CD4-positive, alpha-beta T cell treated with Interleukin-12 subunit alpha and Interleukin-12 subunit beta, for 1 hour (primary cell): ENCODE results near the gene MALAT1.
A peak's percentile ranks its signal among the peaks of the same experiment; 100 is the strongest.

ENCODE experiments used
- DNase-seq: peaks from one replicate; pipeline ENCODE4 v3.0.0-alpha.2; 2020

The MALAT1 gene

DNA sequence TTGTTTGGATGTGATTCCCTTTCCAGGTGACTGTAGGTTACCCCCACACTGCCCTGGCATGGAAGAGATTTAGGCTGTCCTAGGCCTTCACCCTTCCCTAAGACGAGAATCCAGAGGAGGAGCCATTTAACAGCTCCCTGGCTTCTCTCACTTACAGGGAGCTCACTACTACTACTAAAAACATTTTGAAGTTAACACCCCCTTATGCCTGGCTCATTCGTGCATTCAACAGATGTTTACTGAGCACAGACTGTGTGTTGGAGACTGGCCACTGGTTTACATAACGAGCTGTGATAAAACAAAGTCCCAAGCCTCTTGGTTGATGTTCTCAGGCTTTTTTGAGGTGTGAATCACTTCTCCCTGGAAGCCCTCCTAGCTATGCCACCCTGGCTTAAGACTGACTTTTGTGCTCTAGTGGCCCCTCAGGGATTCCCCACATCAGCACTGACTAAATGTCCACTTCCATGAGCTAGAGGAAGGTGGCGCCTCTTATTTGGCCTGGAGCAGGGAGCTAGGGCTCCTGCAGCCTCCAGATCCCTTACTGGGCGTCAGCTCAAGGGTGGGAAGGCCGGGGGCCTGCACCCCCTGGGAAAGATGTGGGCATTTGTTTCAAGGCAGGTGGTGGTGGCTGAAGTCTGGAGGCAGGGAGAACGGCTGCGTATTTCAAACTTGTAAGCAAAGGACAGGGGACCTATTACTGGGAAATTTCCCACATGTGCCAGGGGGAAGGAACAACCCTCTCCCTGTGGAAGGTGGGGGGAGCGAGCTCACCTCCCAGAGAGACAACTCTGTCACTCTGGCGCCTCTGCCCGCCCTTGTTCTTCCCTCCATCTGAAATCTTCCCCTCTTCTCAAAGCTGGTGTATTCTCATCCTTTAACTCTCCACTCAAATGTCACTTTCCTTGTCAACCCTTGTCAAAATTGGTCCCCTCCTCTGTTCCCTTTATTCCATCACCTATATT, 19.4 kb upstream of the MALAT1 start:
- DNase-seq, result no peak

DNA sequence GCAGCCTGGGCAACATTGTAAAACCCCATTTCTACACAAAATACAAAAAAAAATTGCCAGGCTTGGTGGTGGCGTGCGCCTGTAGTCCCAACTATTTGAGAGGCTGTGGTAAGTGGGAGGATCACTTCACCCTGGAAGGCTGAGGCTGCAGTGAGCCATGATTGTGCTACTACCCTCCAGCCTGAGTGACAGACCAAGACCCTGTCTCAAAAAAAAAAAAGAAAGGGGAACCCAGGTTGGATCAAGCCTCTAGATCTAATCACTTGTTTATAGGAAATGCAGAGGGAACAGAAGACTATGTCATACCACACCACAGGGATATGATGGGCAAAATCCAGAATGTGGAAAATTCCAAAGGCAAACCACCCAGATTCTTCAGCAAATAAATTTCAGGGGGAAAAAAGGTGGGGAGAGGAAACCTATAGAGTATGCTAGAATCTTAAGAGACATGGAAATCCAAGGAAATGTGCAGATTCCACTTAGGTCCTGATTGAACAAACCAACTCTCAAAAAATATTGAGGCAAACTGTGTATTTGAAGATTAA, 16.5 kb upstream of the MALAT1 start:
- DNase-seq, result no peak

DNA sequence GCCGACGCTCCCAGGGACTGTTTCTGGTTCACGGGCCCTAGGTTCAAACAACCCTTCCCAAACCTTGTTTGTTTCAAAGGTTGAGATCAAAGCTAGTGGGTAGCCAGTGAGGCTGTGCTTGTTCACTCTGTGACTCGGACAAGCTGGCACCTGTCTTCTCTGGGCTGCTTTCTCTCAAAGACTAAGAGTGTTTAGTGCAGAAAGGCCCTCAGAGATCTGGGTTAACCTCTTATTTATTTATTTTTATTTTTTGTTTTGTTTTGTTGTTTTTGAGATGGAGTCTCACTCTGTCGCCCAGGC, 13.0 kb upstream of the MALAT1 start:
- DNase-seq, result no peak

DNA sequence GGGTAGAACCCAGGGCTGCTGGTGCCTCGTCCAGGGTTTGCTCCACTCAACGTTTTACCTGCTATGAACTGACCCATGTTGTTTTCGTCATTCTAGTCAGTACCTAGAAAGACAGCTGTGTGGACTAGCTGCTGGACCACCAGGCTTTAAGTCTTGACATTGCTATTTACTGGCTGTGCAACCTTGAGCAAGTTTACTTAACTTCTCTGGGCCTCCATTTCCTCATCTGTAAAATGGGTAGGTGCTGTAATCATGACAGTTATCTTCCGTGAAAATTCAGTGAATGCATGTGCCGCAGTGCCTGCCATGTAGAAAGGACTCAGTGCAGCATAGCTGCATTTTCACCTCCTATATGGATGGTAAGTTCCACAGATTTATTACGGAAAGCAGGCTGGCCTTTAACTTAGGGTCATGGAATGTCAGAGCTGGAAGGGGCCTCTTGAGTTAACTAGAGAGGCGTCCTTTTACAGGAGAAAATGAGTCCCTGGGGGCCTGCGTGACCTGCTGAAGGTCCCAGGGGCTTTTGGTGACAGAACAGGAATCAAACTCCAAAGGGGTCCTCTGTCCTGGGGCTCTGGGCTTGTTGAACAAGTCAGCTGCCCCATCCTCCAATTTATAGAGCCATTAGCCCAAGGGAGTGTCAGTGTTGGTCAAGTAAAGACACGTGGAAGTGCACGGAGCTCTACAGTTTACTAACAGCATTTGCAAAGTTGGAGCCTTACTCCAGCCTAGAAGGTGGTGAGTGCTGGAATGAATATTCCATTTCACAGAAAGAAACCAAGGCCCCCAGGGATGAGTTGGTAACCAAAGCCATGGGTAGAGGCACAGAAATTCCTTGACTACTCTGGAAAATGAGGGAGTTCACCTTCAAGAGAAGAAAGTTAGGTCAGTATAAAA, 12.0 kb upstream of the MALAT1 start:
- DNase-seq, result no peak

DNA sequence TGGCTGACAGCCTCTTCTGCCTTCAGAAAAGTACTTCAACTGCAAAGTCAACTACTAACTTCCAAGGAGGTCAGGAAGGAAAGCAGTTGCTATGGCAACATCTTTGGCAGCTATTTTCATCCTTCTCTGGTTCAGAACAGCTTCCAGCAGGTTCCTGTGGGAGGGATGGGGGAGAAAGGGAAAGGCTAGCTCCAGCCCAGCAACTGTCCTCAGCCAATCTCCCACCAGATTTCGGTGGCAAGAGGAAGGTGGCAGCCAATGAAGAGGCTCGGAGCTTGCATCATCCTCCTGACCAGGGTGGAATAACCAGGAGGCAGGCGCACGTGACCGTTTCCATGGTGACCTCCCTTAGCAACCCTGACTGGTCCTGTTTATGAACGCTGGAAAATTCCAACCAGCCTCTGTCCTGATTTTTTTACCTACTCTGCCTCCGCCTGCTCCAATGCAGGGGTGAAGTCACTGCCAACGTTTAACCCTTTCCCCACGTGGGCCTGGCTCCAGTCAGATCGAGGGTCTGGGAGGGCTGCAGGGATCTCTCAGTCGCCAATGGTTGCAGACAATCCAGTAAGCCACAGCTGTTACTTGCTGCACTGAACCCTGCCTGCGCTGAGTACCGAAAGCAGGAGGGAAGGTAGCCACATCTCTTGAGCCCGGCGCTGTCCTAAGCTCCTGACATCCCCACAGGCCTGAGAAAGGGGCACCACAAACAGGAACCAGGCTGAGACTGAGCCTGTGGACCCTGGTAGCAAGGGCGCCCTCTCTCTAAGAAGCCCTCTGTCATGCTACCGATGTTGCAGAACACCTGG, 11.2 kb upstream of the MALAT1 start:
- DNase-seq, result peak; percentile 49

DNA sequence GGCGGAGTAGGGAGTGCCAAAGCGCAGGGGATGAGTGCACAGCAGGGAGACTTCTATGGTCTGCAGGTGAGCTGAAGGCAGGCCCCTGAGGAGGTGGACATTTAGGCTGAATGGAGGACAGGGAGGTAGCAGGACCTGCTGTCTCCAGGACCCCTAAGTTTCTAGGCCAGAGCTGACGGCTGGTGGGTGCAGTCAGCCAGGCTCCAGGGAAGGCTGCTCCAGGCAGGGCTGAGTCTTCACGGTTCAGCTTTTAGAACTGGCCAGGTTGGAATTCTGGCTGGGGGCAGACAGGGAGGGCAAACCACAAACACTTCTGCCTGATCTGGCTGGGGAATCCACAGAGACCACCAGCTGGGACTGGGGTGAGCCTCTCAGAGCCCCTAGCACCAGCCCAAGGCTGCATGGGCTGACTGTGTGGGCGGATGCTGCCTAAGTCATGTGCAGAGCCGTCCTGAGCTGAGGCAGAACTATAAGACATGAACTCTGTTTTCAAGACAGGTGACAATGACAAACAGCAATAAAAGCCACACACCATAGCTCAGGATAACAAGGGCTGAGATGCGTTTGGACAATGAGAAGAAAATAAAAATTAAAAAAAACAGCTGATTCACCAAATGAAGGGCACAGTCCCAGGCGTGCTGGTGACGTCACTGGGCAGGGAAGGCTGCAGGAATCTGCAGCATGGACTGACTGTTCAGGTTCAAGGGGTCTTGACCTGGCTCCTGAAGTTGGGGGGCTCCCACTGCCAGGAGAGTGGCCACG, 10.4 kb upstream of the MALAT1 start:
- no peak for DNase-seq

DNA sequence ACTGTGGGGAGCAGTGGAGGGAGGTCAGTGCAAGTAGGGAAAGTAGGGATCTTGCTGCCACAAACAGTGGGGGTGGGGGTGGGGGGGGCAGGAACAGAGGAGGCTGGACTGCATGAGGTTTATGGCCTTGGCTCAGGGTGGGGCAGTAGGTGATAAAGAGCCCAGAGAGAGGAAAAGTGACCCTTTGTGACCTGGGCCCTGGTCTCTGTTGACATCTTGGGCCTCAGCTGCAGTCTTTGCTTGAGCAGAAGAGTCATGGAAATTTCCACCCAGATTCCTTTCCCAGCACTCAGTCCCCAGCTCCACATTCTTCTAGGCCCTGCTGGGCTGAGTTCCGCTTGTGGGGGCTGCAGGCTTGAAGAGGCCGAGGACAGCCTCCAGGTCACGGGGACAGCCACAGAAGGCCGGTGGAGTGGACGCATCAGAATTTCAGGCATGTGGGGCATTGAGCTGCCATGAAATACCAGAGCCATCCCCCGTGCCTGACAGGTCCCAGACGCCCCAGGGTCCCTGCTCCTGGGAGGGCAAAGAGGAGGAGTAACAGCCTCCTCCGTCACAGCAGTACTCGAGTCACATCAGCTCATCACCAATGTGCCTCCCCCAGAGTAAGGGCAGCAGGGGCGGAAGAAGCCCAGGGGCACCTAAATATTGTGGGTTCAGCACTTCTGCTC, 9.7 kb upstream of the MALAT1 start:
- DNase-seq, result no peak

DNA sequence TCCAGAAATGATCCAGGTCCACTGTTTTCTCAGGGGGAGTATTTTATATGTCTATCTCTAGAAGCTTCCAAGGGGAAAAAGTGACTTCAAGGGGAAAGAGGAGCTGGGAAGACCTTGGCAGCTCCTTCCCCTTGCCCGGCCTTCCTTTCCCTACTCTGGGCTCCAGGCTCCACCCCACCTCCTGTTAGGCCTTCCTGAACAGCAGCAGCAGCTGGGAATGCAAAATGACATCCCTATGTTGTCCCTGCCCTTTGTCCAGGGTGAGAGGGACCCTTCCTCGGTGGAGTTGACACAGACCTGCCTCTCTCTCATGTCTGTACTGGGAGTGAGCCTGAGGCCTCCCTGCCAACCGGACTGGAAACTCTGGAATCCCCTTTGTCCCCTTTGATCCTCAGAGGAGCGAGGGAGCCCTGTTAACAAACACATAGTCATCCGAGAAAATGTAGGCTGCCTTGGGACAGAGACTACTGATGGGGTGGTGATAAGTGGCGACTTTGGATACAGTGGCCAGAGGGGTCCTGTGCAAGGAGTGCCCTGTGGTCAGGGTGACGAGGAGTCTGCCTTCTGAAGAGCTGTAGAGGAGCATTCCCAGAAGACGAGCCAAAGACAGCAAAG, 9.0 kb upstream of the MALAT1 start:
- DNase-seq, result no peak

DNA sequence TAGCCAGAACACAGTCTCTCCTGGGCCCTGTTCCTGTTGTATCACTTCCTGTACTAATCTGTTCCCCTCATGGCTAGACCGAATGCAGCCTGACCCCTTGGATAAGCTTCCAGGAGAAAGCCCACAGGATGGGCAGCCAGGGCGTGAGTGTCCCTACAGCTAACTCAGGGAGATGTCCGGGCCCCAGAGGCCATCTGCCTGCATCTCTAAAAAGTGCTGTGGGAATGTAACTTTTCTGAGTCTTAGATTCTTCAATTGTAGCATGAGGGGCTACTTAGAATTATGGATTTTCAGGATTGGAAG, 7.7 kb upstream of the MALAT1 start:
- no peak for DNase-seq

DNA sequence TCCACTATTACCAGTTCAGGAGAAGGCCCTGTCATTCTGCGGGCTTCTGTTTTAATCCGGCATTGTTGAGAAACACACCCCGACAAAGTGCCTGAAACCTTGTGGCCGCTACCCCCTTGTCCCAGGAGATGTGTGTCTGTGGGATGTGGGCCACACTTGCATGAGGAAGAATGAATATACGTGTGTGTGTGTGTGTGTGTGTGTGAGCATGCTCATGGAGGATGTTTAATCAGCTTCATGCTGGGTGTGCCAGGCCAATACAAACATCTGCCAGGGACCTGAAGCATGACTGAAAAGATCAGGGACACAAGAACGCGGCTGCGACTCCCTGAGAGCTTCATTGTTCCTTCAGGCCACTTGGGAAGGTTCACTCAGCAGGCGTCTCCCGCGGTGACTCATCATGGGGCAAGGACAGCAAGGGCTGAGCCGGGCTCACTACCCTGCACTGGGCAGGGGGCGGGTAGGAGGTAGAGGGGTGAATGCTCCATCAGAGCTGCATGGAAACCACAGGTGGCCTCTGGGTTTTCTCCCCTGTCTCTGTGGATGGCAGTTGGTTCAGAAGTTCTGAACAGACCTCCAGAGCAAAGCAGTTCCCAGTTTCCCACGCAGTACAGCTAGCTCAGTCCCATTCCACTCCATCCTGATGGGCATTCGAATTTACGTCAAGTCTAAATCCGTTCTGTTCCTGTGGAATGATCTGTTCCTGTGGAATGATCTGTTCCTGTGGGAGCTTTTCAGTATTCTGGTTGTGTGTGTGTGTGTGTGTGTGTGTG, 7.0 kb upstream of the MALAT1 start:
- no peak for DNase-seq

DNA sequence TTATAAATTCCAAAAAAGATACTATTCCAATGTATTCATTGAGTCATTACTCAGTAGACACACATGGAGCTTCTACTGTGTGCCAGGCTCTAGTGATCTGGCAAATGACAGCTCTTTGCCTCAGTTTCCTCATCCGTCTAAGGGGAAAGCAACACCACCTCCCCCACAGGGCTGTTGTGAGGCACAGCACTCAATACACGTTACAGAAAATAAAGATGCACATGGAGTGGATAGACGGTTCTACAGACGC, 6.5 kb upstream of the MALAT1 start:
- DNase-seq, result no peak

DNA sequence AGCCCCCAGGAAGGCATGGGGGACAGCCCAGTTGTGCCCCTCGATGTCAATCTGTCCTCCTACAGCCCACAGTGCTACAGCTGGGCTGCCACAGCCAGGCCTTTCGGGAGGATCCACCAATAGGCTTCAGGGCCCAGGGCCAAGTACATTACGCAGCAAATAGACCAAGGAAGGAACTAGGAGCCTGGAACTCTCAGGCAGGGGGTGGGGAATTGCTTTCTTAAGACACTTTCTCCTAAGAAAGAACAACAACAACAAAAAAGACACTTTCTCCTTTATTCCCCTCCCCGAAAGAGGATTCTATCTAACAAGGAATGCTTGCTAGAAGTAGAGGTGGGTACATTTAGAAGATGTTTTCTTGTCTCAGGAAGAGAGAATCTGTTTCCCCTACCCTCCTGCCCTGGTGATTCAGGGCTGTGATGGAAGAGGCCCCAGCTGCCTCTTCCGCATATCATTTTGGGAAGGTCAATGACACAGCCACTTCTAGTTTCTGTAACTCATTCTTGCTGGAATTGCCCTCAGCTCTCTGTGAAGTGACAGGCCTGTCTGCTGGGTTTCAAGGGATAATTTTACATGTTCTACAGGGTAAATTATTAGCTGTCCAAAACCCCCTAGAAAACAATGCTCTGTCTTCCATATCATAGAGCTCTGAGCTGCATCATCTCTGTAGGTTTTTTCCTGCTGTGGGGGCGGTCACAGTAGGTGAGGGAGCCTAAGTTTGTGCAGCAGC, 6.0 kb upstream of the MALAT1 start:
- no peak for DNase-seq

DNA sequence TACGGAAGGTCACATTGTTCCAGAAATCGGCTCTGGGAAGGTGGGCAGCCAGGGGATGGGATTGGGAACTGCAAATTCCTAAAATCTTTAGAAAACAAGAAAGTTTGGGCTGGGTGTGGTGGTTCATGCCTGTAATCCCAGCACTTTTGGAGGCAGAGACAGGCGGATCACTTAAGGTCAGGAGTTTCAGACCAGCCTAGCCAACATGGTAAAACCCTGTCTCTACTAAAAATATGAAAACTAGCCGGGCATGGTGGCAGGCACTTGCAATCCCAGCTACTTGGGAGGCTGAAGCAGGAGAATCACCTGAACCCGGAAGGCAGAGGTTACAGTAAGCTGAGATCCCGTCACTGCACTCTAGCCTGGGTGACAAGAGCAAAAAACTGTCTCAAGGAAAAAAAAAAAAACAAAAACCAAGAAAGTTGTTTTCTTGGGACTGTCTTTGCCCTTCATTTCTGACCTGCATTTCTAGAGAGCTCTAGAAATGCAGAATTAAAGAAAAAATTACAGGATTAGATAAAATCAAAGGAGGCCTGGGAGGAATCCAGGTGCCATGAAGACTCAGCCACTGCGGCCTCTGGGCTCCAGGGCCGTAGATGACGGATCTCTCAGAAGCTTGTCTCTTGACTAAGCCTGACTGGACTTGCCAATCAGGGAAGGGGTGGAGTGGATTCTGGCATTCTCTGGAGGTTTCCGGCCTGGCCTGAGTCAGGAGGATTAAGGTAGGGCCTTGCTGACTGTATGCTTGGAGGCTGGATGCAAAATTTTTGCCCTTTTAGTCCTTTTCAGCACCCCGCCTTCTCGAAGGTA, 5.3 kb upstream of the MALAT1 start:
- no peak for DNase-seq

DNA sequence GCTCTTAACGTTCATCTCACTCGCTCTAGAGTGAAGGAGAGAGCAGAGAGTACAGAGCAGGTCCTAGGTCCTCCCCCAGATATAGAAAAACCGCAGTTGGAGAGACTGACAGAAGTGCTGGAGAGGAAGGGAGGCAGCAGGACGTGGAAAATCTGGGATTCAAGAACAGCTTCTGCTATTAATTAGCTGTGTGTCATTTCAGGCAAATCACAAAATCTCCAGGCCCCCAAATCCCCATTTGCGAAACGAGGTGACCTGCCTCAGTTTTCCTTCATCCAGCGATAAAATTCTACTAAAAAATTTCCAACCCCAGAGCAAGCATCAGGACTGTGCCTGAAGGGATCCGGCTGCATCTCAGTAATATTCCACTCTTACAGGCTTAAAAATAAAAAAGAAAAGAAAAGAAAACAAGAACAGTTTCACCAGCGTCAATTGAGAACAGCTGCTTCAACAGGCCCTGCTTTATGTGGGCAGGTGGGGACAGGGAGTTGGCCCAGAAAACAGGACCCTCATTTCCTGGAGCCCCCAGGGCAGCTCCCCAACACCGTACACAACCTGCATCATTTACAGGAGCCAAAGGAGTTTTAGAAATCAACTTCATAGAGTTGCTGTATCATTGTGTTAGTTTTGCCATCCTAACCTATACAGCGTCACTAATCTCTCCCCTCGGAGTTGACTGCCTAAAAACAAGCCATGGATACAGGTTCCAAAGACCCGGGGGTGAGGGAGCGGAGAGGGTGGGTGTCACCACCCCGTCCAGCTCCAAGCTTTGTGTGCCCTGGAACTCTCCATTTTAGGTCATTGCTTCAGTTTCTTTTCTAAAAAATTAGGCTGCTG, 2.3 kb upstream of the MALAT1 start:
- no peak for DNase-seq

DNA sequence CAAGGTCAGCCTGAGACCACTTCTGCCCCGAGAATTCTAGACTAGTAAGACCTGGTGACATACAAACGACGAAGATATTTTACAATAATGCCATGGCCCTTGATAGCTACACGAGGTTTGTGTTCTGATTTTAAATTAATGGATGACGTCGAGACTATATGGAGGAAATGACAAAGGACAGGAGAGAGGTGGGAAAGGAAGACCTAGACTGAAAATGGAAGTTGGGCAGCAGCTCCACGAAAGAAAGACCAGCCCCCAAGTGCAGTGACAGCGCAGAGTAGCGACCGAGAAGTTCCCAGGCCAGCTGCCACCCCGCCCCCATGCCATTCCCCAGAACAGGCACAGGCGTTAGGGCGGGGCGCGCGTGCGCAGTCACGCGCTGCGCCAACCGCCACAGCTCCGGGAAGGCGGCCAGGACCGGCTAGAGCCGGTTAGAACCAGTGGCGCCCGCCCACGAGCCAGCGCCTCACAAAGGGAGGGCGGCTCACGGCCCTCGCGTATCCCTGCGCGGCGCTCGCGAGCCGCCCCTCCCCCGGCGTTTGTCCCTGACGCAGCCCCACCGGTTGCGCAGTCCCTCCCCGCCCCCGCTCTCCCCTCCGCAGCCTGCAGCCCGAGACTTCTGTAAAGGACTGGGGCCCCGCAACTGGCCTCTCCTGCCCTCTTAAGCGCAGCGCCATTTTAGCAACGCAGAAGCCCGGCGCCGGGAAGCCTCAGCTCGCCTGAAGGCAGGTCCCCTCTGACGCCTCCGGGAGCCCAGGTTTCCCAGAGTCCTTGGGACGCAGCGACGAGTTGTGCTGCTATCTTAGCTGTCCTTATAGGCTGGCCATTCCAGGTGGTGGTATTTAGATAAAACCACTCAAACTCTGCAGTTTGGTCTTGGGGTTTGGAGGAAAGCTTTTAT, 1.5 kb upstream of the MALAT1 start:
- peak; percentile 99 for DNase-seq

DNA sequence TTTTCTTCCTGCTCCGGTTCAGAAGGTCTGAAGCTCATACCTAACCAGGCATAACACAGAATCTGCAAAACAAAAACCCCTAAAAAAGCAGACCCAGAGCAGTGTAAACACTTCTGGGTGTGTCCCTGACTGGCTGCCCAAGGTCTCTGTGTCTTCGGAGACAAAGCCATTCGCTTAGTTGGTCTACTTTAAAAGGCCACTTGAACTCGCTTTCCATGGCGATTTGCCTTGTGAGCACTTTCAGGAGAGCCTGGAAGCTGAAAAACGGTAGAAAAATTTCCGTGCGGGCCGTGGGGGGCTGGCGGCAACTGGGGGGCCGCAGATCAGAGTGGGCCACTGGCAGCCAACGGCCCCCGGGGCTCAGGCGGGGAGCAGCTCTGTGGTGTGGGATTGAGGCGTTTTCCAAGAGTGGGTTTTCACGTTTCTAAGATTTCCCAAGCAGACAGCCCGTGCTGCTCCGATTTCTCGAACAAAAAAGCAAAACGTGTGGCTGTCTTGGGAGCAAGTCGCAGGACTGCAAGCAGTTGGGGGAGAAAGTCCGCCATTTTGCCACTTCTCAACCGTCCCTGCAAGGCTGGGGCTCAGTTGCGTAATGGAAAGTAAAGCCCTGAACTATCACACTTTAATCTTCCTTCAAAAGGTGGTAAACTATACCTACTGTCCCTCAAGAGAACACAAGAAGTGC, 661 bp upstream of the MALAT1 start:
- DNase-seq, result peak; percentile 79

DNA sequence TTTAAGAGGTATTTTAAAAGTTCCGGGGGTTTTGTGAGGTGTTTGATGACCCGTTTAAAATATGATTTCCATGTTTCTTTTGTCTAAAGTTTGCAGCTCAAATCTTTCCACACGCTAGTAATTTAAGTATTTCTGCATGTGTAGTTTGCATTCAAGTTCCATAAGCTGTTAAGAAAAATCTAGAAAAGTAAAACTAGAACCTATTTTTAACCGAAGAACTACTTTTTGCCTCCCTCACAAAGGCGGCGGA, 193 bp upstream of the MALAT1 start:
- DNase-seq, result no peak
